NT2/D1 (cell line): ENCODE measurements around the gene KDM3B.

Experiments used
- DNase-seq: peaks from one replicate; pipeline ENCODE4 v3.0.0-alpha.2; 2011; ENCODE audit warnings: low read depth, low spot score
- H3K27me3 ChIP-seq: 2 replicates; pipeline ENCODE4 v1.6.0; 2011; ENCODE audit warnings: mild to moderate bottlenecking; ENCODE audit not compliant: insufficient read length, insufficient read depth
- H3K36me3 ChIP-seq: 2 replicates; pipeline ENCODE4 v1.6.1; 2011; ENCODE audit warnings: mild to moderate bottlenecking, low read length, mixed read lengths; ENCODE audit not compliant: insufficient read depth, insufficient read length
- H3K4me1 ChIP-seq: 2 replicates; pipeline ENCODE4 v1.5.1; 2011; ENCODE audit not compliant: insufficient read depth, insufficient read length
- H3K4me3 ChIP-seq: 2 replicates; pipeline ENCODE4 v1.5.1; 2011; ENCODE audit warnings: low read depth; ENCODE audit not compliant: insufficient read length
- H3K9ac ChIP-seq: 2 replicates; pipeline ENCODE4 v1.6.0; 2011; ENCODE audit warnings: low read depth; ENCODE audit not compliant: insufficient read length
- H3K9me3 ChIP-seq: 2 replicates; pipeline ENCODE4 v1.5.1; 2011; ENCODE audit warnings: mild to moderate bottlenecking, low read length; ENCODE audit not compliant: insufficient read depth
- SUZ12 ChIP-seq: IDR thresholded peaks from 2 replicates; pipeline ENCODE4 v1.6.1; 2011; ENCODE audit not compliant: insufficient read length, insufficient read depth; ENCODE audit errors: extremely low read depth
- YY1 ChIP-seq: IDR thresholded peaks from 2 replicates; pipeline ENCODE4 v1.6.1; 2011; ENCODE audit not compliant: insufficient read length, insufficient read depth
- ZNF274 ChIP-seq: IDR thresholded peaks from 2 replicates; pipeline ENCODE4 v1.6.1; 2011; ENCODE audit warnings: mild to moderate bottlenecking, low read depth, low read length

Gene KDM3B

GRCh38 chr5:138460032-138460693, 107.7 kb downstream of the KDM3B start:
- Histone ChIP-seq H3K9me3 (no peaks in the 10 kb centered on the region), H3K9ac (no peak overlapping the region), H3K4me1 (peaks cover 4% of the 10 kb centered on the region), H3K27me3 (no peaks in the 10 kb centered on the region), H3K4me3 (no peak overlapping the region), H3K36me3 (no peaks in the 10 kb centered on the region)
- no peak for DNase-seq
- TF ChIP-seq ZNF274 (no peak), YY1 (no peak), SUZ12 (no peak)

GRCh38 chr5:138461343-138462125, 109.0 kb downstream of the KDM3B start:
- no peaks in the 10 kb centered on the region for H3K9me3 ChIP-seq
- H3K4me1 ChIP-seq: peaks cover 4% of the 10 kb centered on the region
- TF ChIP-seq ZNF274: no peak
- no peak for TF ChIP-seq YY1
- no peak for TF ChIP-seq SUZ12
- H3K27me3 ChIP-seq: peaks cover 9% of the 10 kb centered on the region
- no peaks in the 10 kb centered on the region for H3K36me3 ChIP-seq
- no peak overlapping the region for H3K9ac ChIP-seq
- DNase-seq: no peak
- H3K4me3 ChIP-seq: no peak overlapping the region

GRCh38 chr5:138463419-138464007, 111.0 kb downstream of the KDM3B start:
- Histone ChIP-seq H3K4me1 (peaks cover 5% of the 10 kb centered on the region), H3K27me3 (peaks cover 12% of the 10 kb centered on the region), H3K4me3 (peak overlapping the region; percentile 47), H3K9me3 (no peaks in the 10 kb centered on the region), H3K36me3 (peaks cover 3% of the 10 kb centered on the region), H3K9ac (peak overlapping the region; percentile 79)
- DNase-seq: no peak
- TF ChIP-seq ZNF274: no peak
- no peak for TF ChIP-seq SUZ12
- no peak for TF ChIP-seq YY1

DNA sequence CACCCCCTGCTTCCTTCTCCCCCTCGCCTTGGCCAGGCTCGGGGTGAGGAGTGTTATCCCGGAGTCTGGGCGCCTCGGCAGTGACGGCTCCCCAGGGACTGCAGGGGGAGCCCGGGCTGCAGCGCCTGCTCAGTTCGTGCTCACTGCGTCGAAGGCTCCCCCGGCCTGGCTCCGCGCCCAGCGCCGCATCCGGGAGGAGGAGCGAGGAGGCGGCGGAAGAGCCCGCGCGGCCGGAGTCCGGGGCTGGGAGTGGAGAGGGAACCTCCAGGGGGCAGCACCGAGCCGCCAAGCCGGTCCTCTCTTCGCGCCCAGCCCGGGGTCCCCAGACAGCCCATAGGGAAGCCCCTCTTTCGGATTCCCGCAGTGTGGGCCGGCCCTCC, 111.5 kb downstream of the KDM3B start:
- Histone ChIP-seq H3K9ac (peak overlapping the region; percentile 79), H3K36me3 (peaks cover 3% of the 10 kb centered on the region), H3K27me3 (peaks cover 12% of the 10 kb centered on the region), H3K4me3 (peak overlapping the region; percentile 72), H3K4me1 (peaks cover 4% of the 10 kb centered on the region), H3K9me3 (no peaks in the 10 kb centered on the region)
- TF ChIP-seq ZNF274: no peak
- TF ChIP-seq SUZ12: no peak
- TF ChIP-seq YY1: no peak
- DNase-seq: peak; percentile 86

DNA sequence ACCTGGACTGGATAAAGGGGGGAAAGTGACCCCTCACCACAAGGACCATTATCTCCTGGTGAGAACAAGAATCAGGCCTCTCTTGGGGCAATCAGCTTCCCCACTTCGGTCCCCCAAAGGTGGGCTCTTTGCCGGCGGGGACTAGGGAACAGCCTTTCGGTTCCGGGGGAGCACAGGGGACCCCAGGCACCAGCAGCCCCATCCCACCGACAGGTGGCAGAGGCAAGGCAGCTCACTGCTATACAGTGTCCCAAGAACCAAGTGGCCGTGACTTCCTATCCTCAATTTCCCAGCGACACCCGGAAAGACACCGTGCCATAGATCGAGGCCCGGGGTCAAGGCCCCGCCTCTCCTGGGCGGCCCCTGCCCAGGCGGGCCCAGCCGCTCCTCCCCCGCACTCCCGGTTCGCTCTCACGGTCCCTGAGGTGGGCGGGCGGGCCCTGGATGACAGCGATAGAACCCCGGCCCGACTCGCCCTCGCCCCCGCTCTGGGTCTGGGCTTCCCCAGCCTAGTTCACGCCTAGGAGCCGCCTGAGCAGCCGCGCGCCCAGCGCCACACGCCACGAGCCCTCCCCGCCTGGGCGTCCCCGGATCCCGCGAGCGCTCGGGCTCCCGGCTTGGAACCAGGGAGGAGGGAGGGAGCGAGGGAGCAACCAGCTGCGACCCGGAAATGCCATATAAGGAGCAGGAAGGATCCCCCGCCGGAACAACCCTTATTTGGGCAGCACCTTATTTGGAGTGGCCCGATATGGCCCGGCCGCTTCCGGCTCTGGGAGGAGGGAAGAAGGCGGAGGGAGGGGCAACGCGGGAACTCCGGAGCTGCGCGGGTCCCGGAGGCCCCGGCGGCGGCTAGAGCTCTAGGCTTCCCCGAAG, 112.1 kb downstream of the KDM3B start:
- no peak for TF ChIP-seq ZNF274
- no peak for TF ChIP-seq SUZ12
- no peak for TF ChIP-seq YY1
- DNase-seq: peak; percentile 93
- Histone ChIP-seq H3K27me3 (peaks cover 12% of the 10 kb centered on the region), H3K4me3 (peak overlapping the region; percentile 72), H3K9ac (peak overlapping the region; percentile 79), H3K9me3 (no peaks in the 10 kb centered on the region), H3K4me1 (peaks cover 4% of the 10 kb centered on the region), H3K36me3 (peaks cover 3% of the 10 kb centered on the region)

GRCh38 chr5:138465261-138466124, 113.0 kb downstream of the KDM3B start, which contains the start of gene EGR1:
EGR1 (plus strand) TSS chr5:138465479; CDS start chr5:138465762, 283 bp downstream.
- no peak for TF ChIP-seq YY1
- no peak for TF ChIP-seq ZNF274
- no peak for TF ChIP-seq SUZ12
- peaks cover 12% of the 10 kb centered on the region for H3K27me3 ChIP-seq
- H3K9me3 ChIP-seq: no peaks in the 10 kb centered on the region
- no peak for DNase-seq
- peaks cover 3% of the 10 kb centered on the region for H3K36me3 ChIP-seq
- peak within 1 kb of the TSS; percentile 72 for H3K4me3 ChIP-seq
- peak within 1 kb of the TSS; percentile 79 for H3K9ac ChIP-seq
- peaks cover 4% of the 10 kb centered on the region for H3K4me1 ChIP-seq
